Fibroblast of lung (primary cell): ENCODE data around the gene COL11A2. TPM values are rescaled to one million over a fixed set of nuclear protein-coding genes. Genes with fewer than 3 reads are reported as not detected.
A peak's percentile ranks its signal among the peaks of the same experiment; 100 is the strongest.

Source experiments
- DNase-seq, 2 donors: peaks; one replicate each; pipeline versions ENCODE4 v3.0.0 to v3.0.0-alpha.2; 2010; ENCODE audit warnings: low read depth in 2 of 2
- H2AFZ ChIP-seq: 2 replicates; pipeline ENCODE4 v1.5.1; 2012; ENCODE audit warnings: low read length, control low read depth, inconsistent platforms
- H3K27ac ChIP-seq: 2 replicates; pipeline ENCODE4 v1.5.1; 2011; ENCODE audit warnings: low read length, control low read depth; ENCODE audit not compliant: insufficient read depth
- H3K27me3 ChIP-seq: 2 replicates; pipeline ENCODE4 v1.5.1; 2011; ENCODE audit warnings: mild to moderate bottlenecking, low read length; ENCODE audit not compliant: control insufficient read depth, insufficient read depth
- H3K36me3 ChIP-seq: 2 replicates; pipeline ENCODE4 v1.5.1; 2011; ENCODE audit warnings: low read length; ENCODE audit not compliant: control insufficient read depth, insufficient read depth
- H3K4me1 ChIP-seq: 2 replicates; pipeline ENCODE4 v1.5.1; 2011; ENCODE audit warnings: low read length; ENCODE audit not compliant: control insufficient read depth, insufficient read depth; ENCODE audit errors: extremely low read depth
- H3K4me2 ChIP-seq: 2 replicates; pipeline ENCODE4 v1.5.1; 2011; ENCODE audit warnings: low read length, control low read depth; ENCODE audit not compliant: insufficient read depth; ENCODE audit errors: extremely low read depth
- H3K4me3 ChIP-seq, 4 experiments: fragments of 200-600 bp in 1 of 4; sonication (generic) in 1 of 4; replicated peaks in 1 of 4; 2 replicates each; pipeline ENCODE4 v1.5.1; 2011 to 2016; ENCODE audit warnings: low read length in 4 of 4, low read depth in 3 of 4, mild to moderate bottlenecking in 3 of 4, control low read depth in 2 of 4, inconsistent platforms in 1 of 4, mixed read lengths in 1 of 4; ENCODE audit not compliant: insufficient read depth in 1 of 4; ENCODE audit errors: control extremely low read depth in 1 of 4
- H3K79me2 ChIP-seq: 2 replicates; pipeline ENCODE4 v1.5.1; 2012; ENCODE audit warnings: mild to moderate bottlenecking, low read length, inconsistent platforms; ENCODE audit not compliant: control insufficient read depth, insufficient read depth
- H3K9ac ChIP-seq: 2 replicates; pipeline ENCODE4 v1.5.1; 2011; ENCODE audit warnings: mild to moderate bottlenecking, low read length, control low read depth; ENCODE audit not compliant: insufficient read depth
- H3K9me3 ChIP-seq: 2 replicates; pipeline ENCODE4 v1.5.1; 2012; ENCODE audit warnings: low read depth, low read length; ENCODE audit not compliant: control insufficient read depth, insufficient read depth
- H4K20me1 ChIP-seq: 2 replicates; pipeline ENCODE4 v1.5.1; 2011; ENCODE audit warnings: low read length; ENCODE audit not compliant: control insufficient read depth, insufficient read depth; ENCODE audit errors: extremely low read depth
- CTCF ChIP-seq, 2 donors: IDR thresholded peaks in 1 of 2; conservative IDR thresholded peaks in 1 of 2; 1 replicate in 1 of 2; 2 replicates in 1 of 2; pipeline ENCODE4 v1.5.1; 2011 to 2012; ENCODE audit warnings: low read length in 2 of 2, control low read depth in 1 of 2, inconsistent platforms in 1 of 2, low read depth in 1 of 2, mild to moderate bottlenecking in 1 of 2
- EZH2 ChIP-seq: IDR thresholded peaks from 2 replicates; pipeline ENCODE4 v1.5.1; 2012; ENCODE audit warnings: low read length, control low read depth, mild to moderate bottlenecking; ENCODE audit errors: missing control alignments
- polyA plus RNA-seq, 2 donors: library from polyadenylated mRNA; depleted of rRNA in 1 of 2; stranded (reverse) in 1 of 2; unstranded in 1 of 2; fragments of >200 nt; gene quantifications; 2 replicates each; pipeline ENCODE4 v1.2.1, GENCODE V29; 2011 to 2012; ENCODE audit warnings: missing spikeins in 1 of 2
- total RNA-seq: library from RNA; depleted of rRNA; stranded (reverse); fragments of >200 nt; gene quantifications from 2 replicates; pipeline ENCODE4 v1.2.1, GENCODE V29; 2014

The COL11A2 gene
- total and polyA plus RNA-seq, 2 donors (not counting 1 experiment from before 2014, with no cell fraction given): 0.17 TPM

- H3K9me3 ChIP-seq: no peaks in the 10 kb centered on the region
- TF ChIP-seq EZH2 (no peak), CTCF (conservative IDR thresholded peaks at IDR 0.05 in 1 of 2, IDR thresholded peaks at IDR 0.05 in 1 of 2; ENCODE audit: low read depth in 1 of 2, low read length in 2 of 2) (no peak)
- H3K27me3 ChIP-seq: no peaks in the 10 kb centered on the region
- no peak overlapping the region for H3K9ac ChIP-seq
- H3K4me1 ChIP-seq: peaks cover 43% of the 10 kb centered on the region
- H2AFZ ChIP-seq: no peak overlapping the region
- no peak for DNase-seq
- H4K20me1 ChIP-seq: no peaks in the 10 kb centered on the region
- H3K79me2 ChIP-seq: peaks cover 47% of the 10 kb centered on the region
- no peak overlapping the region for H3K27ac ChIP-seq
- no peak overlapping the region for H3K4me3 ChIP-seq
- H3K36me3 ChIP-seq: peaks cover 17% of the 10 kb centered on the region
- H3K4me2 ChIP-seq: peak overlapping the region; percentile 99
Observed at GRCh38 chr6:33203443-33204164, 11.3 kb upstream of the COL11A2 start.

- Histone ChIP-seq H4K20me1 (no peaks in the 10 kb centered on the region), H3K9me3 (no peaks in the 10 kb centered on the region), H3K4me2 (peak overlapping the region; percentile 66), H3K36me3 (peaks cover 17% of the 10 kb centered on the region), H2AFZ (no peak overlapping the region), H3K4me3 (peak overlapping the region in 2 of 4 experiments; percentile 61 to 96), H3K9ac (no peak overlapping the region), H3K27me3 (no peaks in the 10 kb centered on the region), H3K4me1 (peaks cover 43% of the 10 kb centered on the region), H3K27ac (no peak overlapping the region), H3K79me2 (peaks cover 52% of the 10 kb centered on the region)
- DNase-seq: no peak
- no peak for TF ChIP-seq CTCF (conservative IDR thresholded peaks at IDR 0.05 in 1 of 2, IDR thresholded peaks at IDR 0.05 in 1 of 2; ENCODE audit: low read depth in 1 of 2, low read length in 2 of 2)
- TF ChIP-seq EZH2: no peak
Observed at GRCh38 chr6:33202799-33203198, 10.5 kb upstream of the COL11A2 start.

- Histone ChIP-seq H3K36me3 (peaks cover 17% of the 10 kb centered on the region), H3K27ac (no peak overlapping the region), H3K27me3 (no peaks in the 10 kb centered on the region), H2AFZ (no peak overlapping the region), H4K20me1 (no peaks in the 10 kb centered on the region), H3K79me2 (peaks cover 52% of the 10 kb centered on the region), H3K4me3 (peak overlapping the region; percentile 61 to 97 (median 82)), H3K9me3 (no peaks in the 10 kb centered on the region), H3K4me1 (peaks cover 39% of the 10 kb centered on the region), H3K9ac (no peak overlapping the region), H3K4me2 (peak overlapping the region; percentile 99)
- DNase-seq: no peak
- no peak for TF ChIP-seq CTCF (conservative IDR thresholded peaks at IDR 0.05 in 1 of 2, IDR thresholded peaks at IDR 0.05 in 1 of 2; ENCODE audit: low read depth in 1 of 2, low read length in 2 of 2)
Observed at GRCh38 chr6:33201935-33202334, 9.7 kb upstream of the COL11A2 start.
